AG09309 (cell line): ENCODE data around the gene RICTOR.

ENCODE experiments used
- DNase-seq: peaks from one replicate; pipeline ENCODE4 v3.0.0-alpha.2; 2010; ENCODE audit warnings: low read depth
- H3K4me3 ChIP-seq: 2 replicates; pipeline ENCODE4 v1.5.1; 2011; ENCODE audit warnings: mild to moderate bottlenecking, low read depth, low read length, moderate library complexity; ENCODE audit not compliant: control insufficient read depth
- TF ChIP-seq, protein P1 (sequence below): IDR thresholded peaks from 2 replicates; pipeline ENCODE4 v1.5.1; 2011; ENCODE audit warnings: mild to moderate bottlenecking, low read depth, low read length, inconsistent platforms; ENCODE audit not compliant: insufficient read depth, control insufficient read depth; ENCODE audit errors: missing control alignments

RICTOR gene

GRCh38 chr5:39117401-39117800 is 43.2 kb upstream of the RICTOR start:
- H3K4me3 ChIP-seq: no peak overlapping the region
- DNase-seq: no peak
- TF ChIP-seq, protein P1, sequence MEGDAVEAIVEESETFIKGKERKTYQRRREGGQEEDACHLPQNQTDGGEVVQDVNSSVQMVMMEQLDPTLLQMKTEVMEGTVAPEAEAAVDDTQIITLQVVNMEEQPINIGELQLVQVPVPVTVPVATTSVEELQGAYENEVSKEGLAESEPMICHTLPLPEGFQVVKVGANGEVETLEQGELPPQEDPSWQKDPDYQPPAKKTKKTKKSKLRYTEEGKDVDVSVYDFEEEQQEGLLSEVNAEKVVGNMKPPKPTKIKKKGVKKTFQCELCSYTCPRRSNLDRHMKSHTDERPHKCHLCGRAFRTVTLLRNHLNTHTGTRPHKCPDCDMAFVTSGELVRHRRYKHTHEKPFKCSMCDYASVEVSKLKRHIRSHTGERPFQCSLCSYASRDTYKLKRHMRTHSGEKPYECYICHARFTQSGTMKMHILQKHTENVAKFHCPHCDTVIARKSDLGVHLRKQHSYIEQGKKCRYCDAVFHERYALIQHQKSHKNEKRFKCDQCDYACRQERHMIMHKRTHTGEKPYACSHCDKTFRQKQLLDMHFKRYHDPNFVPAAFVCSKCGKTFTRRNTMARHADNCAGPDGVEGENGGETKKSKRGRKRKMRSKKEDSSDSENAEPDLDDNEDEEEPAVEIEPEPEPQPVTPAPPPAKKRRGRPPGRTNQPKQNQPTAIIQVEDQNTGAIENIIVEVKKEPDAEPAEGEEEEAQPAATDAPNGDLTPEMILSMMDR: no peak

- H3K4me3 ChIP-seq: no peak overlapping the region
- TF ChIP-seq, protein P1: no peak
- no peak for DNase-seq
These were observed 42.4 kb upstream of the RICTOR start for GRCh38 chr5:39116344-39117170.

GRCh38 chr5:39115644-39116343 is 41.6 kb upstream of the RICTOR start:
- H3K4me3 ChIP-seq: no peak overlapping the region

GRCh38 chr5:39114155-39114554 is 40.0 kb upstream of the RICTOR start:
- TF ChIP-seq, protein P1: no peak
- H3K4me3 ChIP-seq: no peak overlapping the region
- no peak for DNase-seq

More at GRCh38 chr5:39115644-39116343, 41.6 kb upstream of the RICTOR start:
- TF ChIP-seq, protein P1: no peak
- DNase-seq: no peak

DNA sequence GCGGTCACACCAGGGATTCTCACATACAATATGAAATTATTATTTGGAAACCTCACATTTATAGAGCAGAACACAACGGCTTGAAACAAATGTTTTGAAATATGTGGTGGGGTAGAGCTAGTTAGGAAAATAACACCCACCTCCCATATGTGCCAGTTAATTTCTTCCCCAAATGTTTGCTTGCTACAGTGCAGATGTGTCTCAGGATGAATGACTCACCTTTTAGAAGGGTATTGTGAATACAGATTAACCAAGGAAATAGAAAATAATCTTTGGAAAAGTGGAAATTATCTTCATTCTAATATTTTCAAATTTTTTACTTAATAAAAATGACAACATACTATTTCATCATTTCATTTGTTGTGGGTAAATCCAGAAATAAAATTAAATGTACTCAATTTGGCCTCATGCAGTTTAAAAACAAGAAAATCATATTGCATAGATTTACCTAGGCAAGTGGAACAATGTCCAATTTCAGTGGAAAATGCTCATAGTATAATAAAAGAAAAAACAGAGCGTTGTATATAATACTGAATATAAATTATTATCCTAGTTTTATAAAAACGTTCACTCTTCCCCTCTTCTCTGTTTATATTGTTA is 39.3 kb upstream of the RICTOR start:
- TF ChIP-seq, protein P1: no peak
- no peak for DNase-seq

GRCh38 chr5:39109606-39110005 is 35.4 kb upstream of the RICTOR start:
- H3K4me3 ChIP-seq: no peak overlapping the region
- TF ChIP-seq, protein P1: no peak
- DNase-seq: no peak

More for the DNA sequence above, 39.3 kb upstream of the RICTOR start:
- no peak overlapping the region for H3K4me3 ChIP-seq
